Ureter (tissue), 1 donor: ENCODE results near the gene CDC5L. TPM values are rescaled to one million over a fixed set of nuclear protein-coding genes. Genes with fewer than 3 reads are reported as not detected.
"Not testable (repeated sequence)": the region's sequence is repeated elsewhere in the genome, so short reads cannot be mapped to it uniquely, and the experiment has no call there.

Source experiments
- DNase-seq: peaks from one replicate; pipeline ENCODE4 v3.0.0-alpha.2; 2020; ENCODE audit warnings: low spot score
- total RNA-seq: library from RNA; stranded (reverse); gene quantifications from one replicate; pipeline ENCODE4 v1.2.4, GENCODE V29; 2023
- donor health status: DM: yes; HTN: yes; CAD: no.

CDC5L gene
- 22.1 TPM for total RNA-seq

- peak; percentile 97 for DNase-seq
Observed at GRCh38 chr6:44387346-44388134, at the start of gene CDC5L. Gene CDC5L (plus strand): TSS chr6:44387706. CDS start chr6:44387824, 118 bp downstream.

GRCh38 chr6:44338228-44339122 is 49.0 kb upstream of the CDC5L start:
- peak; percentile 63 for DNase-seq

GRCh38 chr6:44339301-44339700 is 48.2 kb upstream of the CDC5L start:
- no peak for DNase-seq

GRCh38 chr6:44339763-44340625 is 47.5 kb upstream of the CDC5L start:
- DNase-seq: no peak

- DNase-seq: no peak
Observed at GRCh38 chr6:44341095-44341890, 46.2 kb upstream of the CDC5L start.

GRCh38 chr6:44342052-44342451 is 45.5 kb upstream of the CDC5L start:
- no peak for DNase-seq

- DNase-seq: no peak
Observed at GRCh38 chr6:44342489-44342888, 45.0 kb upstream of the CDC5L start, which contains the start of gene SPATS1. Gene SPATS1 (plus strand): TSS chr6:44342650. CDS start chr6:44343096, 446 bp downstream.

- DNase-seq: not testable (repeated sequence)
Observed at GRCh38 chr6:44346818-44347217, 40.7 kb upstream of the CDC5L start.

GRCh38 chr6:44349904-44350649 is 37.4 kb upstream of the CDC5L start:
- no peak for DNase-seq

- DNase-seq: not testable (repeated sequence)
Observed at GRCh38 chr6:44350650-44350994, 36.9 kb upstream of the CDC5L start.

GRCh38 chr6:44352259-44352658 is 35.2 kb upstream of the CDC5L start:
- DNase-seq: no peak

GRCh38 chr6:44353336-44353735 is 34.2 kb upstream of the CDC5L start:
- no peak for DNase-seq

GRCh38 chr6:44355640-44356039 is 31.9 kb upstream of the CDC5L start:
- DNase-seq: no peak

- no peak for DNase-seq
Observed at GRCh38 chr6:44356487-44356886, 31.0 kb upstream of the CDC5L start.

GRCh38 chr6:44359973-44360372 is 27.5 kb upstream of the CDC5L start:
- no peak for DNase-seq

GRCh38 chr6:44361947-44362346 is 25.6 kb upstream of the CDC5L start:
- DNase-seq: no peak

GRCh38 chr6:44363377-44363926 is 24.1 kb upstream of the CDC5L start:
- DNase-seq: no peak

- DNase-seq: no peak
Observed at GRCh38 chr6:44366781-44367180, 20.7 kb upstream of the CDC5L start.

GRCh38 chr6:44367681-44368080 is 19.8 kb upstream of the CDC5L start:
- DNase-seq: no peak

- no peak for DNase-seq
Observed at GRCh38 chr6:44373051-44373450, 14.5 kb upstream of the CDC5L start.
